ENCODE measurements around the gene KIAA0513. TPM values are rescaled to one million over a fixed set of nuclear protein-coding genes. Genes with fewer than 3 reads are reported as not detected.

The KIAA0513 gene
- total RNA-seq, 2 donors from 2014 or later: 13.4 to 50.1 TPM

GRCh38 chr16:85057212-85057889 lies 29.8 kb downstream of the KIAA0513 start:
- TF ChIP-seq CTCF (IDR thresholded peaks at IDR 0.05): no peak
- Histone ChIP-seq H3K36me3 (no peaks in the 10 kb centered on the region), H3K9me3 (no peaks in the 10 kb centered on the region), H3K27ac (no peak overlapping the region), H3K27me3 (replicated peaks; ENCODE audit: insufficient read depth) (no peaks in the 10 kb centered on the region), H3K4me3 (no peak overlapping the region), H3K4me1 (ENCODE audit: control insufficient read depth in 1 of 2, low read depth in 2 of 2) (peaks cover 10 to 18% of the 10 kb centered on the region in 2 donors)
- DNase-seq (ENCODE audit: low spot score) (no peak), ATAC-seq (ENCODE audit: insufficient number of reproducible peaks, low FRiP score, low read depth) (no peak)

- no peaks in the 10 kb centered on the region for H3K27me3 ChIP-seq (replicated peaks; ENCODE audit: insufficient read depth)
- TF ChIP-seq CTCF (IDR thresholded peaks at IDR 0.05): no peak
- ATAC-seq (ENCODE audit: insufficient number of reproducible peaks, low FRiP score, low read depth): no peak
Observed at GRCh38 chr16:85057948-85058347, 30.4 kb downstream of the KIAA0513 start.

DNA sequence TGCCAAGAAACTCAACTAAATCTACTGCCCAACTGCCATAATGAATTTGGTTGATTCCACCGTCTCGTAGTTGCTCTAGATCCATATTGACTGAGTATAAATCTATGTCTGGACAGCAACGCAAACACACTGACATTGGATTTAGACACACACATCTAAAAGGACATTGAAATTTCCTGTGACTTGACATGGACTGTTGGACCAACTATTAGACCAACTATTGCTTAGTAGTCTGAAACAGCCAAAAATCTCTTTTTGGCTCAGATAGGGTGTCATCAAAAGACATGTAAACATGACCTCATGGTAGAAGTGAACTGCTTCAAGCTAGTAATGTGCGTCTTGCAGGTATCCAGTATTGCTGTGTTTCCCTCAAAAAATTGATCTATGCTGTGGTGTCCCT lies 31.3 kb downstream of the KIAA0513 start:
- Histone ChIP-seq H3K9me3 (no peaks in the 10 kb centered on the region), H3K4me1 (ENCODE audit: control insufficient read depth in 1 of 2, low read depth in 2 of 2) (peaks cover 10 to 18% of the 10 kb centered on the region in 2 donors), H3K36me3 (no peaks in the 10 kb centered on the region), H3K27me3 (replicated peaks; ENCODE audit: insufficient read depth) (no peaks in the 10 kb centered on the region), H3K4me3 (no peak overlapping the region), H3K27ac (no peak overlapping the region)
- ATAC-seq (ENCODE audit: insufficient number of reproducible peaks, low FRiP score, low read depth) (no peak), DNase-seq (ENCODE audit: low spot score) (no peak)
- no peak for TF ChIP-seq CTCF (IDR thresholded peaks at IDR 0.05)

More at GRCh38 chr16:85057948-85058347, 30.4 kb downstream of the KIAA0513 start:
- peaks cover 10 to 18% of the 10 kb centered on the region in 2 donors for H3K4me1 ChIP-seq (ENCODE audit: control insufficient read depth in 1 of 2, low read depth in 2 of 2)
- H3K9me3 ChIP-seq: no peaks in the 10 kb centered on the region
- no peaks in the 10 kb centered on the region for H3K36me3 ChIP-seq
- H3K4me3 ChIP-seq: no peak overlapping the region
- DNase-seq (ENCODE audit: low spot score): no peak
- no peak overlapping the region for H3K27ac ChIP-seq

- no peak for TF ChIP-seq CTCF (IDR thresholded peaks at IDR 0.05)
- Histone ChIP-seq H3K27ac (no peak overlapping the region), H3K4me3 (no peak overlapping the region), H3K4me1 (ENCODE audit: control insufficient read depth in 1 of 2, low read depth in 2 of 2) (peaks cover 0 to 3% of the 10 kb centered on the region in 2 donors), H3K9me3 (no peaks in the 10 kb centered on the region), H3K27me3 (replicated peaks; ENCODE audit: insufficient read depth) (no peaks in the 10 kb centered on the region), H3K36me3 (peaks cover under 1% of the 10 kb centered on the region)
- DNase-seq (ENCODE audit: low spot score) (no peak), ATAC-seq (ENCODE audit: insufficient number of reproducible peaks, low FRiP score, low read depth) (no peak)
Observed at GRCh38 chr16:85061566-85061965, 34.0 kb downstream of the KIAA0513 start.

DNA sequence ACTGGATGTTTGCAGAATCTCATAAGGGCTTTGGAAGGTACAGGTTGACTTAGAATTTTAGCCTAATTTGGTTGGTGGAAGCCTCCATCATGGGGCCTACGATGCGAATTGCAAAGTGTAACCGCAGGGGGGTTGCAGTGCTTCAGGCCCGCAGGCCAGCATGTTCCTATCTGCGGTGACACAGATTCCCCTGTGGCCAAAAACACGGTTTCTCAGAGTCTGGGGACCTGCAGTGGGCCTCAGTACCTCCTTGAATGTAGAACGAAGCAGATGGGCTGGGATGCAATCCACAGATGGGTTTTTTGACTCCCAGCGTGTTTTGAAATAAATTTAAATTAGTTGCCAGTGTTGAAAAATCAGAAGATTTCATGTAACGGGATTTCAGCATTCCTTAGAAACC lies 34.7 kb downstream of the KIAA0513 start:
- ATAC-seq (ENCODE audit: insufficient number of reproducible peaks, low FRiP score, low read depth) (no peak), DNase-seq (ENCODE audit: low spot score) (no peak)
- no peak for TF ChIP-seq CTCF (IDR thresholded peaks at IDR 0.05)

More for the DNA sequence above, 34.7 kb downstream of the KIAA0513 start:
- Histone ChIP-seq H3K9me3 (no peaks in the 10 kb centered on the region), H3K4me3 (no peak overlapping the region), H3K4me1 (ENCODE audit: control insufficient read depth in 1 of 2, low read depth in 2 of 2) (no peaks in the 10 kb centered on the region), H3K27me3 (replicated peaks; ENCODE audit: insufficient read depth) (no peaks in the 10 kb centered on the region), H3K36me3 (peaks cover 8% of the 10 kb centered on the region), H3K27ac (no peak overlapping the region)
